HUES48 (cell line): ENCODE measurements around the gene KLHDC2.
"Not testable (repeated sequence)": the region's sequence is repeated elsewhere in the genome, so short reads cannot be mapped to it uniquely, and the experiment has no call there.

Experiments
- H3K27ac ChIP-seq: one replicate; pipeline ENCODE4 v1.7.0; 2013; ENCODE audit warnings: low read depth, low read length, inconsistent platforms
- H3K27me3 ChIP-seq: 2 replicates; pipeline ENCODE4 v1.6.1; 2013; ENCODE audit warnings: mild to moderate bottlenecking, low read length; ENCODE audit not compliant: control insufficient read depth, insufficient read depth
- H3K36me3 ChIP-seq: 2 replicates; pipeline ENCODE4 v1.6.1; 2013; ENCODE audit warnings: low read length; ENCODE audit not compliant: control insufficient read depth, insufficient read depth
- H3K4me1 ChIP-seq: 2 replicates; pipeline ENCODE4 v1.6.1; 2013; ENCODE audit warnings: mild to moderate bottlenecking, low read length; ENCODE audit not compliant: control insufficient read depth, insufficient read depth
- H3K4me3 ChIP-seq: 2 replicates; pipeline ENCODE4 v1.5.1; 2013; ENCODE audit warnings: mild to moderate bottlenecking, low read depth, low read length
- H3K9ac ChIP-seq: 2 replicates; pipeline ENCODE4 v1.6.1; 2013; ENCODE audit warnings: mild to moderate bottlenecking, low read depth, low read length, moderate library complexity
- H3K9me3 ChIP-seq: 2 replicates; pipeline ENCODE4 v1.6.1; 2013; ENCODE audit warnings: low read length; ENCODE audit not compliant: control insufficient read depth, insufficient read depth

The KLHDC2 gene

GRCh38 chr14:49767571-49768300, at the start of gene KLHDC2:
KLHDC2 (plus strand) TSS chr14:49768153; CDS start chr14:49768469, 316 bp downstream.
- Histone ChIP-seq H3K9ac (peak within 1 kb of the TSS; percentile 98), H3K36me3 (peaks cover 4% of the 10 kb centered on the region), H3K4me3 (peak within 1 kb of the TSS; percentile 98)

GRCh38 chr14:49720744-49721143, 47.2 kb upstream of the KLHDC2 start:
- Histone ChIP-seq H3K27me3 (no peaks in the 10 kb centered on the region), H3K4me3 (no peak overlapping the region), H3K27ac (no peak overlapping the region), H3K9ac (no peak overlapping the region), H3K36me3 (no peaks in the 10 kb centered on the region), H3K9me3 (no peaks in the 10 kb centered on the region), H3K4me1 (peaks cover 3% of the 10 kb centered on the region; the same call in 1 of the 2 replicates)

More at GRCh38 chr14:49767571-49768300, at the start of gene KLHDC2:
- H3K4me1 ChIP-seq: peaks cover 8% of the 10 kb centered on the region; the same call in 1 of the 2 replicates
- H3K9me3 ChIP-seq: no peaks in the 10 kb centered on the region
- peak within 1 kb of the TSS; percentile 99 for H3K27ac ChIP-seq
- no peaks in the 10 kb centered on the region for H3K27me3 ChIP-seq

GRCh38 chr14:49721733-49722435, 46.1 kb upstream of the KLHDC2 start:
- H3K4me3 ChIP-seq, H3K36me3 ChIP-seq: not testable (repeated sequence)

GRCh38 chr14:49727171-49727570, 40.8 kb upstream of the KLHDC2 start:
- no peak overlapping the region for H3K4me3 ChIP-seq
- no peak overlapping the region for H3K9ac ChIP-seq
- H3K27me3 ChIP-seq: no peaks in the 10 kb centered on the region
- no peaks in the 10 kb centered on the region for H3K4me1 ChIP-seq
- no peak overlapping the region for H3K27ac ChIP-seq
- no peaks in the 10 kb centered on the region for H3K9me3 ChIP-seq
- no peaks in the 10 kb centered on the region for H3K36me3 ChIP-seq

More at GRCh38 chr14:49721733-49722435, 46.1 kb upstream of the KLHDC2 start:
- H3K9me3 ChIP-seq, H3K27me3 ChIP-seq, H3K9ac ChIP-seq, H3K4me1 ChIP-seq, H3K27ac ChIP-seq: not testable (repeated sequence)

- no peaks in the 10 kb centered on the region for H3K9me3 ChIP-seq
- H3K4me1 ChIP-seq: no peaks in the 10 kb centered on the region
- H3K9ac ChIP-seq: no peak overlapping the region
- H3K4me3 ChIP-seq: no peak overlapping the region
- H3K27ac ChIP-seq: no peak overlapping the region
- H3K27me3 ChIP-seq: no peaks in the 10 kb centered on the region
- H3K36me3 ChIP-seq: no peaks in the 10 kb centered on the region
Observed at GRCh38 chr14:49732896-49733295, 35.1 kb upstream of the KLHDC2 start.

- Histone ChIP-seq H3K4me1 (no peaks in the 10 kb centered on the region), H3K9ac (no peak overlapping the region), H3K9me3 (no peaks in the 10 kb centered on the region), H3K27ac (no peak overlapping the region), H3K4me3 (no peak overlapping the region), H3K27me3 (no peaks in the 10 kb centered on the region), H3K36me3 (no peaks in the 10 kb centered on the region)
Observed at GRCh38 chr14:49733836-49734235, 34.1 kb upstream of the KLHDC2 start.

- H3K36me3 ChIP-seq, H3K27ac ChIP-seq, H3K9ac ChIP-seq, H3K9me3 ChIP-seq, H3K4me1 ChIP-seq, H3K4me3 ChIP-seq, H3K27me3 ChIP-seq: not testable (repeated sequence)
Observed at GRCh38 chr14:49735669-49736068, 32.3 kb upstream of the KLHDC2 start.

GRCh38 chr14:49745191-49745590, 22.8 kb upstream of the KLHDC2 start:
- Histone ChIP-seq H3K27me3 (no peaks in the 10 kb centered on the region), H3K9ac (no peak overlapping the region), H3K4me1 (no peaks in the 10 kb centered on the region), H3K4me3 (no peak overlapping the region), H3K36me3 (no peaks in the 10 kb centered on the region), H3K9me3 (no peaks in the 10 kb centered on the region), H3K27ac (no peak overlapping the region)

- not testable (repeated sequence) for H3K9ac ChIP-seq, H3K9me3 ChIP-seq, H3K27ac ChIP-seq, H3K4me1 ChIP-seq, H3K36me3 ChIP-seq, H3K4me3 ChIP-seq, H3K27me3 ChIP-seq
Observed at GRCh38 chr14:49746476-49746875, 21.5 kb upstream of the KLHDC2 start.

GRCh38 chr14:49754570-49755097, 13.3 kb upstream of the KLHDC2 start:
- no peaks in the 10 kb centered on the region for H3K4me1 ChIP-seq
- no peak overlapping the region for H3K4me3 ChIP-seq
- H3K9ac ChIP-seq: no peak overlapping the region
- no peaks in the 10 kb centered on the region for H3K36me3 ChIP-seq
- H3K9me3 ChIP-seq: no peaks in the 10 kb centered on the region
- H3K27ac ChIP-seq: no peak overlapping the region
- H3K27me3 ChIP-seq: no peaks in the 10 kb centered on the region

GRCh38 chr14:49755378-49755777, 12.6 kb upstream of the KLHDC2 start:
- Histone ChIP-seq H3K4me1 (no peaks in the 10 kb centered on the region), H3K4me3 (no peak overlapping the region), H3K27ac (no peak overlapping the region), H3K27me3 (no peaks in the 10 kb centered on the region), H3K9ac (no peak overlapping the region), H3K9me3 (no peaks in the 10 kb centered on the region), H3K36me3 (no peaks in the 10 kb centered on the region)
